Measurements from ENCODE around the gene TNNT1. TPM values are rescaled to one million over a fixed set of nuclear protein-coding genes. Genes with fewer than 3 reads are reported as not detected.

The TNNT1 gene
- polyA plus RNA-seq, 1 donor from 2014 or later = 6.2 TPM

GRCh38 chr19:55112777-55113569 is 36.0 kb downstream of the TNNT1 start:
- Histone ChIP-seq H3K27ac (ENCODE audit: low read length) (no peak overlapping the region), H3K4me2 (ENCODE audit: low read length) (no peak overlapping the region), H4K20me1 (ENCODE audit: insufficient read depth) (peaks cover 9% of the 10 kb centered on the region), H3K36me3 (ENCODE audit: insufficient read depth, low read length) (no peaks in the 10 kb centered on the region), H3K9me3 (ENCODE audit: low read length) (no peaks in the 10 kb centered on the region), H3F3A (ENCODE audit: insufficient read depth, low read length, poor library complexity, severe bottlenecking) (no peaks in the 10 kb centered on the region), H3K4me3 (ENCODE audit: low read length) (peak overlapping the region; percentile 17), H3K9ac (ENCODE audit: low read length) (no peak overlapping the region), H3K79me2 (replicated peaks; ENCODE audit: insufficient read depth, low read length) (peaks cover 46% of the 10 kb centered on the region), H3K27me3 (ENCODE audit: insufficient read depth, low read depth, low read length) (no peaks in the 10 kb centered on the region), H2AFZ (ENCODE audit: low read depth, low read length) (no peak overlapping the region), H3K9me2 (ENCODE audit: insufficient read depth, low read length) (no peaks in the 10 kb centered on the region)
- TF ChIP-seq REST (IDR thresholded peaks at IDR 0.05; ENCODE audit: borderline replicate concordance) (no peak), SMC3 (conservative IDR thresholded peaks at IDR 0.05; ENCODE audit: poor library complexity) (no peak), MXI1 (conservative IDR thresholded peaks at IDR 0.05; ENCODE audit: poor library complexity, severe bottlenecking) (no peak), EZH2 (IDR thresholded peaks at IDR 0.05; ENCODE audit: borderline replicate concordance, insufficient read depth, low read length, poor library complexity, severe bottlenecking) (no peak), TAF1 (IDR thresholded peaks at IDR 0.05; ENCODE audit: low read depth) (no peak), RAD21 (conservative IDR thresholded peaks at IDR 0.05) (no peak), POLR2AphosphoS5 (IDR thresholded peaks at IDR 0.05) (no peak)

GRCh38 chr19:55112246-55112776 is 36.7 kb downstream of the TNNT1 start:
- Histone ChIP-seq H3F3A (ENCODE audit: insufficient read depth, low read length, poor library complexity, severe bottlenecking) (no peaks in the 10 kb centered on the region), H3K36me3 (ENCODE audit: insufficient read depth, low read length) (no peaks in the 10 kb centered on the region), H4K20me1 (ENCODE audit: insufficient read depth) (peaks cover 9% of the 10 kb centered on the region), H3K9me3 (ENCODE audit: low read length) (no peaks in the 10 kb centered on the region), H3K9ac (ENCODE audit: low read length) (no peak overlapping the region), H3K9me2 (ENCODE audit: insufficient read depth, low read length) (no peaks in the 10 kb centered on the region), H3K79me2 (replicated peaks; ENCODE audit: insufficient read depth, low read length) (peaks cover 46% of the 10 kb centered on the region), H3K4me2 (ENCODE audit: low read length) (no peak overlapping the region), H2AFZ (ENCODE audit: low read depth, low read length) (no peak overlapping the region), H3K27me3 (ENCODE audit: insufficient read depth, low read depth, low read length) (no peaks in the 10 kb centered on the region), H3K27ac (ENCODE audit: low read length) (no peak overlapping the region), H3K4me3 (ENCODE audit: low read length) (no peak overlapping the region)
- TF ChIP-seq SMC3 (conservative IDR thresholded peaks at IDR 0.05; ENCODE audit: poor library complexity) (no peak), EP300 (conservative IDR thresholded peaks at IDR 0.05; ENCODE audit: poor library complexity, severe bottlenecking) (no peak), TAF1 (IDR thresholded peaks at IDR 0.05; ENCODE audit: low read depth) (no peak), MXI1 (conservative IDR thresholded peaks at IDR 0.05; ENCODE audit: poor library complexity, severe bottlenecking) (no peak), EZH2 (IDR thresholded peaks at IDR 0.05; ENCODE audit: borderline replicate concordance, insufficient read depth, low read length, poor library complexity, severe bottlenecking) (no peak), POLR2AphosphoS5 (IDR thresholded peaks at IDR 0.05) (no peak), CTCF (IDR thresholded peaks at IDR 0.05; ENCODE audit: poor library complexity, severe bottlenecking) (no peak), REST (IDR thresholded peaks at IDR 0.05; ENCODE audit: borderline replicate concordance) (no peak), RAD21 (conservative IDR thresholded peaks at IDR 0.05) (no peak)

Data from neural cell (in vitro differentiated cells).